HG03432 (cell line): ENCODE results near the gene CMTM8.

Source experiments
- ATAC-seq: cut with Tn5 transposase; IDR thresholded peaks from one replicate; pipeline ENCODE4 v1.9.1; 2021; ENCODE audit warnings: mild to moderate bottlenecking, moderate library complexity; ENCODE audit not compliant: unreplicated experiment

The CMTM8 gene

DNA sequence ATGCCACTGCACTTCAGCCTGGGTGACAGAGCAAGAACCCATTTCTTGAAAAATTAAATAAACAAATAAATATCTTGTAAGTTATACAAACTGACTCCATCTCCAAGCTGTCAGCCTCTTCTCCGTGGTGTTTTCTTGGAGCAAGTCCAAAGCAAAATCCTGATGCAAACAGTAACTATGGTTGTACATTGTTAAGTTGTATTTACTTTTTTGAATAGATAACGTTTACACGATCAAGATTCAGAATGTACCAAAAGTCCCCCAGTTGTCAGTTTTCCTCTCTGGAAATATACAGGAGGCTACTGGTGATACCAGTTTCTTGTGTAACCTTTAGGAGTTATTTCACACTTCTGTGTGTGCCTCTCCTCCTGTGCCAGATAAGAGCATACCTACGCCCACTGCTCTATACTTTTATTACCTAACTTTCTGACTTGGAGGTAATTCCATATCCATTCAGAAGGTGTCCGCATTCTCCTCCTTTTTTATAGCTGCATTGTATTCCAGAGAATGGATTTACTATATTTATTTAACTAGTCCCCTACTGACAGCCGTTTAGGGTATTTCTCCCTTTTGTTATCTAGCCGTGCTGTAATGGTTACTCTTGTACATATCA lies 167.3 kb downstream of the CMTM8 start:
- no peak for ATAC-seq

DNA sequence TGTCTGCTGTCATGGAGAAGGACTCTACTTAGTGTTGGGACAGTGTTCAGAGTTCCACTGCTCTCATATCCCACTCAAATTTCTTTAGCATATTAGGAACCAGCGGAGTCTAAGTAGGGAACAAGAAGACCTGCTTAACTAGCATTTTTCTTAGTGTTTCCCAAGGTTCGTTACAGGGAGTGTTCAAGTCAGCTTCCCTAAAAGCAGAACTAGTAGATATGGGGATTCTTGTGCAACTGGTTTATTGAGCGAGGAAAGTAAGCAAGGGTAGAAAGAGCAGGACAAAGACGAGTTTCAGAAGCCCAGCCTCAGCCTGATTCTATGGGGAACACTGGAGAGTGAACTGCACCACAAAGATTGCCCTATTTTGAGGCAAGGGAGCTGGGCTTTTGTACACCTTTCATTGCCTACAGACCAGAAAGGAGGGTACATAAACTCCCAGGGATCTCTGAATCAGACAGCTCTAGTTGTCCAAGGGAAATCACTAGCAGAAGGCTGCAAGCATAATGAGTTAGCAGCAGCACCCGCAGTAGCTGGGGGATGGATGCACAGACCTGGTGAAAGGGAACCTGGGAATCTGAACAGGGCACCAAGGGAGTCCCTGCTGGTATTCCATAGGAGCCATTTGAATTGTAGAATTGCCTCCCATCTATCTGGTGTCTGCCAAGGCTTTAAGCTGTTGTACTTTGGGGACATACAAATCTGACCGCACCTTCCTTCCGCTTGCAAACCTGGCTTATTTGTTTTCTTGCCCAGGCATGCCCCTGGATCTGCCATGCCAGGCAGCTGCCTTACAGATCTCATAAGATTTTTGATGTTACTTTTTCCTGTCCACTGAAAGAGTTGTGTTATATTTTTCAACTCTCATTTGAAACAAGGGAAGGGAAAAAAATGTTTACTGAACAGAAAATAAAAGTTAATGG lies 168.3 kb downstream of the CMTM8 start:
- no peak for ATAC-seq

DNA sequence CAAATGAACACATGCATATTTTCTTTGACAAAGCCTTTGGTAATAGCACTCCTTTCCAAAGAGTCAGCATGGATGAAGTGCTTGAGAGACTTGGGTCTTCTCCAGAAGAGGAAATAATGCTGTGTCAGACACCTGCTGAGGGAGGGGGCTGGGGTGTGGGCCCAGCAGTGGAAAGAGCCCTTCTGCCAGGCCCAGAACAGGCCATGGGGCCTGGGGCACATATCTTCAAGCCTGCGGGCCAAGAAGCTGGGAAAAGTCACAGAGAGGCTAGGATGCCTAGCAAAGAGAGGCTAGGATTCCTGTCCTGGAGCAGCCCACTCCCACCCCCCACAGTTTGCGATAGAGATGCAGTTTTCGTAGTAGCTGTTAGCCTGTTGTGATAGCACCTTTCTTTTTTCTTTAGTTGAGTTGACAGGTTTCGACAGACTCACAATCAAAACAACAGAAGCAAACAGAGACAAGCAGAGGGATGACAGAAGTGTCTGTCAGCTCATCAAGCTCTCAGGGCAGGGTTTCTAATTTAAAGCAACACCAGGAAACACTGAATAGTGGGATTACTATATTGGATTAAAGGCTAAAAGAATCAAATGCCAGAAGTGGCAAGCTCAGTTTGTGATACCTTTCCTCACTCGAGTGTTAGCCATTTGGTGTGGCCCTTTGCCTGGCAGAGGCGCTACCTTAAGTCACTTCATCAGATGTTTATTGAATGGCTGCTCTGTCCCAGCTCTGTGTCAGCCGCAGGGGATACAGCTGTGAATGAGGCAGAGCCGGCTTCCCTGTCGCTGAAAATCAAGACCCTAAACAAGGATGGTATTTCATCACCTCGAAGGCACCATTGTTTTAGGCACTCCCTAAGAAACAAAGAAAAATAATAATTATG lies 172.1 kb downstream of the CMTM8 start:
- no peak for ATAC-seq

DNA sequence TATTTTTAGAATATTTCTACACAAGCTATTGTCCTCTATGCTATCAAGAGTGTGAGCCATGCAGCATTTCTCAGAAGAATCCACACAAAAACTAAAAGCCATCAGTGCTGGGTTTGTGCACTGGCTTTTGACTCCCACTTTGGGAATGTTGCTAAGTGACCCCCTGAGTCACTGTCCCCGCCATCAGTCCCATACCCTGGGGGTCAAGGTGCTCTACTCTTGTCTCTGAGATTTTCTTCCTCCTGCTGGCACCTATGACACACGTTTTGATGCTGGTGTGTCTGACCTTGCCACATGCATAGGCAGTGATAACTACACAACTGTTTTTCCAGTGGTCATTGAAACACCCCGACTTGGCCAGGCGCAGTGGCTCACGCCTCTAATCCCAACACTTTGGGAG lies 173.0 kb downstream of the CMTM8 start:
- ATAC-seq, result no peak

DNA sequence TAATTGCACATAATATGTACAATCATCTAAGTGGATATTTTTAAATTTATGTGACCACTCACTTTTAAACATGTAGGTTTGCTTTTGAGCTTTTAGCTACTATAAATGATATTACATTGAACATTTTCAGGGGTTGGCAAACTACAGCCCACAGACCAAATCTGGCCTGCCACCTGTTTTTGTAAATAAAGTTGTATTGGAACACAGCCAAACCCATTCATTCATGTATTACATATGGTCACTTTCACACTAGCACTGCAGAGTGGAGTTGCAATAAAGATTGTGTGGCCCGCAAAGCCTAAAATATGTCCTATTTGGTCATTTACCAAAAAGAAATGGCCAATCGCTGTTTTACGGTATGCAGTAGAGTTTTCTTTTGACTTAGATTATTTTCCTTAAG lies 174.4 kb downstream of the CMTM8 start:
- ATAC-seq, result no peak

DNA sequence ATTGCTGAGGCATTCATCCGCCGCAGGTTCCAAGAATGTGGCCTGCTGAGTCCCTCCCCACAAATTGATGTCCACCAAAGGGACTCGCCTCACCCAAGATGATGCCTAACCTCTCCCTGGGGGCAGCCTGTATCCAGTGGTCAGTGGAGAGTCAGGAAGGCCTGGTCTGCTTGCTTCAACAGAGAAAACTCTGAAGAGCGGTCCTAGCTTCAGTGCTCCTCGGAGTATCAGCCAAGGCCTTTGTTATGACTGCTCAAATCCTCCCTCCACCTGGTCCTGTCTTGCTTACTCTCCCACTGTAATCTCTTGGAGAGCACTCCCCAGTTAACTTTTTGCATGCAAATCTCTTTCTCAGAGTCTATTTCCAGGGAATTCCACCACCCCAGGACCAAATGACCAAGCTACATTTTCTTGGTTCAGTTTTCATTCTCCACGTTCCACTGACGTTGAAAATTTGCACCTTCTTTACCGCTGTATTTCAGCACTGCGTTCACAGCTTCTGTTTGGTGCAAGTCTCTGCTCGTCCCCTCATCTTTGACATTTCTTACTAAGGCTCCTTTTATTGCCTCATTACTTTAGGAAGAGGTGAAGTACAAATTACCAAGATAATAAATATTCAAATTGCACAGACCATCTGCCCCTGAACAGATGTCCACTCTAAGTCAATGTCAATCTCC lies 175.5 kb downstream of the CMTM8 start:
- no peak for ATAC-seq

DNA sequence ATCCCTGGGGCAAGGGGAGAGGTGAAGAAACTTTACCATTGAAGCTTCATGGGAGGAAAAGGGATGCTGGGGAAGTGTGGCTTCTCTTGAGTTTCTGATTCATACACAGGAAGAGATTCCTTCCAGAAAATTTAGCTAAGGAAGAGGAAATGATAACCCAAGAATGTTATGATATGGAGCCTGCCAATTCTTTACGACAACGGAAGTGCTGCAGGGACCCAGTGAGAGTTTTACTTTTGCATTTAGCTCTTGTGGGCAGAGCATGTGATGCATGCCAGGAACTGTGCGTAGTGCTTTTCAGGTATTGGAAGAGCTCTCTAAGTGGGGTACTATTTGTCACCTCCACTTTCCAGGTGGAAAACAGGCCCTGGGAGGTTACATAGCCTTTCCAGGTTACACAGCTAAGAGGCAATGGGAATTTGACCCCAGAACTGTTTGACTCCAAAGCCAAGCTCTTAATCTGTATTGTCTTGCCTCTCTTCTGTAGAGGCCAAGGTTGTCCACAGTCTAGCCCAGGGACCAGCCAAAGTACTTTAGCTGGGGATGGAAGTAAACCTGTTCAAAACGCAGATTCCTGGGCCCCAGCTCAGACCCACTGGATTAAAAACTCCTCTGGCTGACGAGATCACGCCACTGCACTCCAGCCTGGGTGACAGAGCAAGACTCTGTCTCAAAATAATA lies 176.2 kb downstream of the CMTM8 start:
- peak; percentile 75 for ATAC-seq

DNA sequence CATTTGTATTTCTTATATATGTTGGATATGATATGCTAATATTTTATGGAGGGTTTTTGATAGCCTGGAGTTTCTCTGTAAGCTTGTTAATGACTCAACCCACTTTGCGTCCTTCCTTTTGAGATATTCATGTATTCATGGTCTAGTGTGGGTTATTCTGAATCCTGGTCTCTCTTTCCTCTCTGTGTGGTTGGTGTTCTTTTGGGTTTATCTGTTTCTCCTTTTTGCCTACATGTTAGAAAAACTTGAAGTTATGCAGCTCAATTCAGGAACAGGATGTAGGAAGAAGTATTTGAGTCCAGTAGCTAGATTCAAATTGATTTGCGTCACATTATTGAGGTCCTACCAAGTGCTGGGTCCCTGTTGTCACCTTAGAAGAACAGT lies 181.3 kb downstream of the CMTM8 start:
- ATAC-seq, result no peak
